Endothelial cell of umbilical vein (primary cell): Measurements from ENCODE around the gene CXCL3. TPM values are rescaled to one million over a fixed set of nuclear protein-coding genes. Genes with fewer than 3 reads are reported as not detected.

Experiments used
- BruUV-seq: library from RNA; stranded (reverse); fragments of 400-500 nt; replicated peaks from 2 replicates; lab custom pipeline; 2021; lab: Mats Ljungman, UMichigan
- CTCF ChIA-PET: fragments of 300-600, 350-600 bp; sonication (Branson Sonifier 250); formaldehyde crosslinking; loops from one replicate; lab custom pipeline; 2021; ENCODE audit warnings: antibody characterized with exemption, inconsistent platforms; lab: Charles Lee
- POLR2A ChIA-PET: fragments of 300-600, 350-600 bp; sonication (Branson Sonifier 250); formaldehyde crosslinking; loops from one replicate; lab custom pipeline; 2021; ENCODE audit warnings: antibody characterized with exemption, inconsistent platforms; lab: Charles Lee
- DNase-seq: peaks from one replicate; pipeline ENCODE4 v3.0.0-alpha.2; 2011; ENCODE audit warnings: low read depth, low spot score
- FAIRE-seq: peaks from 2 replicates; lab custom pipeline; 2011; peaks lifted over from hg19 to GRCh38; lab: Jason Lieb, UNC
- H2AFZ ChIP-seq: 2 replicates; pipeline ENCODE4 v1.6.0; 2012; ENCODE audit warnings: low read depth, low read length, control low read depth, inconsistent platforms
- H3K27ac ChIP-seq: 2 replicates; pipeline ENCODE4 v1.5.1; 2011; ENCODE audit warnings: low read depth, mild to moderate bottlenecking, control low read depth, low read length, moderate library complexity; ENCODE audit not compliant: insufficient read depth
- H3K27me3 ChIP-seq, 2 experiments: 2 replicates each; pipeline versions ENCODE4 v1.6.0 to v1.6.1; 2011; ENCODE audit warnings: low read length in 2 of 2, mixed read lengths in 1 of 2; ENCODE audit not compliant: control insufficient read depth in 2 of 2, insufficient read depth in 2 of 2
- H3K36me3 ChIP-seq, 2 experiments: 2 replicates in 1 of 2; 3 replicates in 1 of 2; pipeline ENCODE4 v1.5.1; 2011; ENCODE audit warnings: low read length in 2 of 2, mild to moderate bottlenecking in 1 of 2, moderate library complexity in 1 of 2; ENCODE audit not compliant: control insufficient read depth in 2 of 2, insufficient read depth in 2 of 2; ENCODE audit errors: extremely low read depth in 1 of 2
- H3K4me1 ChIP-seq: 3 replicates; pipeline ENCODE4 v1.5.1; 2011; ENCODE audit warnings: mild to moderate bottlenecking, low read length; ENCODE audit not compliant: control insufficient read depth, insufficient read depth; ENCODE audit errors: extremely low read depth
- H3K4me2 ChIP-seq: 2 replicates; pipeline ENCODE4 v1.6.1; 2011; ENCODE audit warnings: low read length, control low read depth, mixed read lengths; ENCODE audit not compliant: insufficient read depth
- H3K4me3 ChIP-seq, 3 experiments: fragments of 200-600 bp in 1 of 3; sonication (generic), shearing (Covaris generic) in 1 of 3; replicated peaks in 1 of 3; 2 replicates each; pipeline ENCODE4 v1.5.1; 2011 to 2016; ENCODE audit warnings: control low read depth in 3 of 3, low read length in 3 of 3, mild to moderate bottlenecking in 2 of 3, inconsistent platforms in 1 of 3, low read depth in 1 of 3, moderate library complexity in 1 of 3; ENCODE audit not compliant: insufficient read depth in 1 of 3
- H3K79me2 ChIP-seq: 2 replicates; pipeline ENCODE4 v1.6.0; 2012; ENCODE audit warnings: low read length, inconsistent platforms; ENCODE audit not compliant: control insufficient read depth, insufficient read depth
- H3K9ac ChIP-seq: replicated peaks from 2 replicates; pipeline ENCODE3; 2011; ENCODE audit warnings: low read length, control low read depth; ENCODE audit not compliant: insufficient read depth; ENCODE audit errors: extremely low read depth
- H3K9me1 ChIP-seq: replicated peaks from 3 replicates; pipeline ENCODE4 v1.6.0; 2011; ENCODE audit warnings: mild to moderate bottlenecking, low read length; ENCODE audit not compliant: control insufficient read depth, insufficient read depth; ENCODE audit errors: extremely low read depth
- H3K9me3 ChIP-seq: replicated peaks from 2 replicates; pipeline ENCODE4 v1.5.1; 2012; ENCODE audit warnings: low read length, inconsistent platforms; ENCODE audit not compliant: control insufficient read depth, insufficient read depth
- H4K20me1 ChIP-seq: replicated peaks from 2 replicates; pipeline ENCODE3; 2011; ENCODE audit warnings: mild to moderate bottlenecking, low read length; ENCODE audit not compliant: control insufficient read depth, insufficient read depth; ENCODE audit errors: extremely low read depth
- EZH2 ChIP-seq: IDR thresholded peaks from 2 replicates; pipeline ENCODE4 v1.6.1; 2012; ENCODE audit warnings: borderline replicate concordance, low read depth, mild to moderate bottlenecking, moderate library complexity, low read length, inconsistent platforms; ENCODE audit not compliant: severe bottlenecking
- FOS ChIP-seq: IDR thresholded peaks from 2 replicates; pipeline ENCODE4 v1.6.1; 2011; ENCODE audit warnings: mild to moderate bottlenecking, low read length, moderate library complexity, borderline replicate concordance; ENCODE audit not compliant: insufficient read depth
- GATA2 ChIP-seq: IDR thresholded peaks from 2 replicates; pipeline ENCODE4 v1.7.0; 2011; ENCODE audit warnings: low read depth, mild to moderate bottlenecking, moderate library complexity, mixed read lengths, low read length; ENCODE audit not compliant: insufficient read length, insufficient read depth
- JUN ChIP-seq: IDR thresholded peaks from 2 replicates; pipeline ENCODE4 v1.6.1; 2011; ENCODE audit warnings: borderline replicate concordance, low read depth; ENCODE audit not compliant: insufficient read length, insufficient read depth
- MYC ChIP-seq: IDR thresholded peaks from one replicate; pipeline ENCODE4 v1.6.1; 2011; ENCODE audit warnings: mild to moderate bottlenecking, low read depth, low read length
- POLR2A ChIP-seq: IDR thresholded peaks from 2 replicates; pipeline ENCODE4 v1.6.1; 2012; ENCODE audit warnings: low read depth, mild to moderate bottlenecking, control low read depth, low read length
- POLR2AphosphoS5 ChIP-seq: IDR thresholded peaks from 2 replicates; pipeline ENCODE4 v1.6.1; 2012; ENCODE audit warnings: low read depth, mild to moderate bottlenecking, control low read depth, low read length, moderate library complexity; ENCODE audit not compliant: insufficient read depth
- dilution Hi-C: fragments of 300-500 bp; cut with MboI; formaldehyde crosslinking; loops from one replicate; pipeline ENCODE4 v1.15.0; 2019; ENCODE audit warnings: low sequenced_read_pairs; ENCODE audit not compliant: extremely low pct_ligation_motif_present
- intact Hi-C: fragments of 100-400 bp; cut with micrococcal nuclease; formaldehyde crosslinking; loops from one replicate; pipeline ENCODE4 v1.10.0; 2022
- polyA plus RNA-seq, 4 experiments: library from polyadenylated mRNA; depleted of rRNA in 3 of 4; stranded (reverse) in 3 of 4; unstranded in 1 of 4; fragments of >200 nt; gene quantifications; 2 replicates each; pipeline versions ENCODE4 v1.2.1 to v1.2.3, GENCODE V29; 2011 to 2012; ENCODE audit warnings: missing spikeins in 1 of 4
- total RNA-seq: library from RNA; stranded (reverse); gene quantifications from 2 replicates; pipeline ENCODE4 v1.2.3, GENCODE V29; 2021
- TF ChIP-seq, protein P1 (sequence below), 2 donors: IDR thresholded peaks; 1 replicate in 1 of 2; 2 replicates in 1 of 2; pipeline ENCODE4 v1.5.1; 2011; ENCODE audit warnings: low read length in 2 of 2, mild to moderate bottlenecking in 2 of 2, moderate library complexity in 2 of 2, control low read depth in 1 of 2, inconsistent platforms in 1 of 2, low read depth in 1 of 2; ENCODE audit not compliant: insufficient read depth in 1 of 2; ENCODE audit errors: extremely low read depth in 1 of 2
- TF ChIP-seq, protein P2 (sequence below): IDR thresholded peaks from 2 replicates; pipeline ENCODE4 v1.6.1; 2011; ENCODE audit not compliant: insufficient read depth, insufficient read length

The CXCL3 gene
- total and polyA plus RNA-seq, 2 donors (not counting 3 experiments of a cell fraction or from before 2014, with no cell fraction given), result 1.1 to 1.3 TPM

DNA sequence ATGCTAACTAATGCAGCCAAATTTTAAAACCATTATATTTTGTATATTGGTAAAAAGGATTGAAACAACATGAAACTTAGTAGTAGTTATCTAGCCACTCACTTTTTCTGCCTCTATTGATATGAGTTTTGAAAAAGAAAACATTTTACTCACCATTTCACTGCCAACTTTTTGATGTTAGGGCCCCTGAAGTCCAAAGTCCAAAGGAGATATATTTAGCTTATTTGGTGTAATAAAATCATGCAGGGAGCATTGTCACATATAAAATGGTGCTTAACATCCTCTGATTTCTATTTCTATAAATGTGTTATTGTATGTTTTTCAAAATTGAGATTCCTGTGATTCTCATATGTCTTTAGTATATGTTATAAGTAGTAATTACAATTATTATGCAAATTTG lies 24.5 kb upstream of the CXCL3 start:
- H3K9me1 ChIP-seq, result no peaks in the 10 kb centered on the region
- ChIA-PET CTCF (interaction anchor here (1.4 kb wide), 1 partner anchor 72 kb away, joined by 6 read pairs; no protein-coding TSS in a partner anchor), POLR2A (no interaction called here)
- no peak overlapping the region for H3K4me2 ChIP-seq
- no peaks in the 10 kb centered on the region for H3K79me2 ChIP-seq
- FAIRE-seq (no peak), DNase-seq (no peak)
- H2AFZ ChIP-seq, result no peak overlapping the region
- dilution Hi-C loops (no loop called here), intact Hi-C loops (no loop called here)
- H3K27me3 ChIP-seq, result no peaks in the 10 kb centered on the region
- H3K27ac ChIP-seq, result no peak overlapping the region
- no peak overlapping the region for H3K4me3 ChIP-seq
- TF ChIP-seq POLR2AphosphoS5, result no peak
- TF ChIP-seq FOS, result no peak
- TF ChIP-seq EZH2, result no peak
- no peak for TF ChIP-seq POLR2A
- TF ChIP-seq JUN, result no peak
- TF ChIP-seq, protein P1, sequence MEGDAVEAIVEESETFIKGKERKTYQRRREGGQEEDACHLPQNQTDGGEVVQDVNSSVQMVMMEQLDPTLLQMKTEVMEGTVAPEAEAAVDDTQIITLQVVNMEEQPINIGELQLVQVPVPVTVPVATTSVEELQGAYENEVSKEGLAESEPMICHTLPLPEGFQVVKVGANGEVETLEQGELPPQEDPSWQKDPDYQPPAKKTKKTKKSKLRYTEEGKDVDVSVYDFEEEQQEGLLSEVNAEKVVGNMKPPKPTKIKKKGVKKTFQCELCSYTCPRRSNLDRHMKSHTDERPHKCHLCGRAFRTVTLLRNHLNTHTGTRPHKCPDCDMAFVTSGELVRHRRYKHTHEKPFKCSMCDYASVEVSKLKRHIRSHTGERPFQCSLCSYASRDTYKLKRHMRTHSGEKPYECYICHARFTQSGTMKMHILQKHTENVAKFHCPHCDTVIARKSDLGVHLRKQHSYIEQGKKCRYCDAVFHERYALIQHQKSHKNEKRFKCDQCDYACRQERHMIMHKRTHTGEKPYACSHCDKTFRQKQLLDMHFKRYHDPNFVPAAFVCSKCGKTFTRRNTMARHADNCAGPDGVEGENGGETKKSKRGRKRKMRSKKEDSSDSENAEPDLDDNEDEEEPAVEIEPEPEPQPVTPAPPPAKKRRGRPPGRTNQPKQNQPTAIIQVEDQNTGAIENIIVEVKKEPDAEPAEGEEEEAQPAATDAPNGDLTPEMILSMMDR (IDR thresholded peaks at IDR 0.05; ENCODE audit: extremely low read depth in 1 of 2, insufficient read depth in 1 of 2, low read depth in 1 of 2, low read length in 2 of 2), result no peak
- no peak for TF ChIP-seq MYC
- no peak for TF ChIP-seq GATA2
- TF ChIP-seq, protein P2, sequence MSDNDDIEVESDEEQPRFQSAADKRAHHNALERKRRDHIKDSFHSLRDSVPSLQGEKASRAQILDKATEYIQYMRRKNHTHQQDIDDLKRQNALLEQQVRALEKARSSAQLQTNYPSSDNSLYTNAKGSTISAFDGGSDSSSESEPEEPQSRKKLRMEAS, result no peak
- no peaks in the 10 kb centered on the region for H3K9me3 ChIP-seq
- no peaks in the 10 kb centered on the region for H4K20me1 ChIP-seq
- H3K4me1 ChIP-seq, result no peaks in the 10 kb centered on the region
- no peaks in the 10 kb centered on the region for H3K36me3 ChIP-seq
- H3K9ac ChIP-seq, result no peak overlapping the region
- no TSS peak for BruUV-seq
